GM19238 (cell line): ENCODE results near the gene PEX26.
"Not testable (repeated sequence)": the region's sequence is repeated elsewhere in the genome, so short reads cannot be mapped to it uniquely, and the experiment has no call there.

ENCODE experiments used
- DNase-seq: peaks from one replicate; pipeline ENCODE4 v3.0.0; 2011; ENCODE audit warnings: low spot score; ENCODE audit not compliant: insufficient read length

PEX26 gene

GRCh38 chr22:18071307-18071967 lies 6.4 kb upstream of the PEX26 start:
- not testable (repeated sequence) for DNase-seq

- no peak for DNase-seq
These were observed 5.9 kb upstream of the PEX26 start for GRCh38 chr22:18071968-18072310.

- DNase-seq = no peak
These were observed 4.3 kb upstream of the PEX26 start for GRCh38 chr22:18073467-18073866.

DNA sequence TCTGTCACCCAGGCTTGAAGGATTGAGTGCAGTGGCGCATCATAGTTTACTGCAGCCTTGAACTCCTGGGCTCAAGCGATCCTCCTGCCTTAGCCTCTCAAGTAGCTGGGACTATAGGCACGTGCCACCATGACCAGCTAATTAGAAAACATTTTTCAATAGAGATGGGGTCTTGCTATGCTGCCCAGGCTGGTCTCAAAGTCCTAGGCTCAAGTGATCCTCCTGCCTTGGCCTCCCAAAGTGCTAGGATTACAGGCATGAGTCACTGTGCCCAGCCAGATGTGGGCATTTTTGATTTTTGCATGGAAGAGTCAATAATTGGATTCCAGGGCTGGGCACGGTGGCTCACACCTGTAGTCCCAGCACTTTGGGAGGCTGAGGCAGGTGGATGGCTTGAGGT lies 3.9 kb upstream of the PEX26 start:
- not testable (repeated sequence) for DNase-seq

- no peak for DNase-seq
These were observed 2.6 kb upstream of the PEX26 start for GRCh38 chr22:18075101-18075719.

DNA sequence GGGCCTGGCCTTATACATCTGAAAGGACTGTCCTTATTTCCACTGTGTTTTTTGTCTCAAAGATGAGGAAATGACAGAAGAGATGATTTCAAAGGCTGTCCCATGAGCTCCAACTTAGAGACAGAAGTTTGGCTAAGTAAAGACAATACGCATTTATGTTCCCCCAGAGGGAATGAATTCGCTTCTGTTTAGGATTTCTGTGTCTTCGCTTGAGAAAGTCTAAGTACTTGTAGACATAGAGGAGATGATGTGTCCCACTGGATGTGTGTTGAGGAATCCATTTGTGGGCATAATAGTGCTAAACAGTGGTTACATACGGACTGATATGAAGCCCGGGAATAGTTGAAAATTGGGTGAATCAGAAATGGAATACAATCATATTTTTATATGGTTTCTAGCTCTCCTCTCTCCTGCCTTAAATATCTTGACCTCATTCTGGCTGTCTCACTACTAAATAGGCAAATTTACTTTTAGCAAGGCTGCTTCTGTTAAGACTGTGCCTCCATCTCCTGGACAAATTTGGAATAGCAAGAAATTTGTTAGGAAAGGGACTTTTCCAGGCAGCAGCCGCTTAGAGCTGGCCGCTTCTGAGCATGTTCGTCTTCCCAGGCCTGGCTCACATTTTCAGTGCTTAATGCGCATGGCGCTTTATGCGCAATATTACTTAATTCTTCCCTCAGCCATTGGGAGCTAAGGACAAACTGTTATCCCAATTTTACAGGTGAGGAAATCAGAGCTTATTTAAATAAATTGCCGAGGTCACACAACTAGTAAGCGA lies 1.9 kb upstream of the PEX26 start:
- no peak for DNase-seq

DNA sequence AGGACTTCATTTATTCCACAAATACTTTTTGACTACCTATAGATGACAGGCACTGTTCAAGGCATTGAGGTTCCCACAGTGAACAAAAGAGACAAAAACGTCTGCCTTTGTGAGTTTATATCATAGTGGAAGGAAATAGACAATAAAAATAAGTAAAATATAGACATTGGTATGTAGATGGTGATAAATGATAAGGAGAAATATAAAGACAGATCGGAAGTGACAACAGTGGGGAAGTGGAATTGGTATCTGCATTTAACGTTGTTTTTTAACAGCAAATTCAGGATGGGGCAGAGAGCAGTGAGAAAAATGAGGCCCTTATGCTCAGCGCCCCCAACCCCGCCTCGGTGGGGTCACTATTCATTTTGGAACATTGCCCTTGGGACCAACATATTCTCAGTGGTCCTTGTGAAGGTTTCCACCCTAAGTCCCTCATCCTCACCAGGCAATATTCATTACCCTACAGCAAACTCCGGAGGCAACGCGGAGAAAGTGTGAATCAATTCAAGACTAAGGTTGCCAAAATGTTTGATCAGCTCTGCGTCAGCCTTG lies 627 bp upstream of the PEX26 start:
- DNase-seq = no peak

DNA sequence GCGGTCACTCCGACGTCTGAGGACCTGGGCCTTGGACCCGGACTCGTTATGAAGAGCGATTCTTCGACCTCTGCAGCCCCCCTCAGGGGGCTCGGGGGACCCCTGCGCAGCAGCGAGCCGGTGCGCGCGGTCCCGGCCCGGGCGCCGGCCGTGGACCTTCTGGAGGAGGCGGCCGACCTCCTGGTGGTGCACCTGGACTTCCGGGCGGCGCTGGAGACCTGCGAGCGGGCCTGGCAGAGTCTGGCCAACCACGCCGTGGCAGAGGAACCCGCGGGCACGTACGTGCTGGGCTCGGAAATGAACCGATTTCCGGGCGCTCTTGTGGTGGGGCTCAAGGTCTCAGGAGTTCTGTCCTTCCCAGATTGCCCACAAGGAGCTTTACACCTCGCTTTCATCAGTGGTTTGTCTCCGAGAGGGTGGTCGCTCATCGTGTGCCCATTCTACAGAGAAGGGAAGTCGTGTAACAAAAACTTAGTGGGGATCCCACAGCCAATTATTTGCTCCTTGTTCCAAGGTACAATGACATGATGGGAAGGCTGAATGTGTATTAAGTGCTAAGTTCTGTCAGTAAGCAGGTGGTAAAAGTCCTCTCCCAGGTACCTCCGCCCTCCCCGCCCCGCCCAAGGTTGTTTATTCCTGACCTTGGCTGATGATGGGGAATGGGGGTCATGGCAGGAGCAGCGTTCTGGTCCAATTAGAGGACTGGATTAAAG lies 695 bp downstream of the PEX26 start:
- DNase-seq = no peak

- DNase-seq = no peak
These were observed 2.0 kb downstream of the PEX26 start for GRCh38 chr22:18079706-18080233.

GRCh38 chr22:18081416-18081815 lies 3.6 kb downstream of the PEX26 start:
- DNase-seq = no peak

DNA sequence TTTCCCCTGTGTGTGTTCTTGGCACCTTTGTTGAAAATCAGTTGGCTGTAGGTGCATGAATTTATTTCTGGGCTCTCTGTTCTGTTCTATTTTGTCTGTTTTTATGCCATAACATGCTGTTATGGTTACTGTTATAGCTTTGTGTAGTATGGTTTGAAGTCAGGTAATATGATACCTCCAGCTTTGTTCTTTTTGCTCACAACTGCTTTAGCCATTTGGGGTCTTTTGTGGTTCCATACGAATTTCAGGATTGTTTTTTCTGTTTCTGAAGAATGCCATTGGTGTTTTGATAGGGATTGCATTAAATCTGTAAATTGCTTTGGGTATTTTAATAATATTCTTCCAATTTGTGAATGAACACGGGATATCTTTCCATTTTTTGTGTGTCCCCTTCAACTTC lies 4.7 kb downstream of the PEX26 start:
- no peak for DNase-seq

DNA sequence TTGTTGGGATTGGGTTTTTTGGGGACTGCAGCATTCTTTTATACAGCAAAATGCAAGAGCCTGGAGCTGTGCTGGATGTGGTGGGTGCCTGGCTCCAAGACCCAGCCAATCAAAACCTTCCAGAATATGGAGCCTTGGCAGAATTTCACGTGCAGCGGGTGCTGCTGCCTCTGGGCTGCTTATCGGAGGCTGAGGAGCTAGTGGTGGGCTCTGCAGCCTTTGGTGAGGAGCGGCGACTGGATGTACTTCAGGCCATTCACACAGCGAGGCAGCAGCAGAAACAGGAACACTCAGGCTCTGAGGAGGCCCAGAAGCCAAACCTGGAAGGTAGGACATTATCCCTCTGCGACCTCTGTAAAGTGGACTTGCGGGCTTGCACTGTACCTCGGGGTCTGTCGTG lies 5.6 kb downstream of the PEX26 start:
- no peak for DNase-seq

- DNase-seq = no peak
These were observed 7.4 kb downstream of the PEX26 start for GRCh38 chr22:18085188-18085587.

DNA sequence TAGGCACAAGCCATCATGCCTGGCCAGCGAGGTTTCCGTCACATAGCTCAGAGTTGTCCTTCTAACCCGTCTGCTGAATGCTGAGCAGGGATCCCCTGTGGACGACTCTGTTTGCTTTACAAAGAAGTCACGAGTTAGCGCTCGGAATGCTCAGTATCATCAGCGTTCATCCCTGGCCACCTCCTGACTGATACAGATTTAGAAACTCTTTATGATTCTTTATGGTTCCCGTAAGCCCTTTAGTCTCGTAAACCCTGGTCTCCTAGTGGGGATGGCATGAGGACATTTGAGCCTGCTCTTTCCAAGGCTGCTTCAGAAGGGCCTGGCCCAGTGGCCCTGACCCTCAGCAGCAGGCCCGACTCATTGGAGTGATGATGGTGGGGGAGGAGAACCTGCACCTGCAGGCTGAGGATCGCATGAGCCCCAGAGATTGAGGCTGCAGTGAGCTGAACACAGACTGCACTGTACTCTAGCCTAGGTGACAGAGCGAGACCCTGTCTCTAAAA lies 9.6 kb downstream of the PEX26 start:
- DNase-seq = no peak

DNA sequence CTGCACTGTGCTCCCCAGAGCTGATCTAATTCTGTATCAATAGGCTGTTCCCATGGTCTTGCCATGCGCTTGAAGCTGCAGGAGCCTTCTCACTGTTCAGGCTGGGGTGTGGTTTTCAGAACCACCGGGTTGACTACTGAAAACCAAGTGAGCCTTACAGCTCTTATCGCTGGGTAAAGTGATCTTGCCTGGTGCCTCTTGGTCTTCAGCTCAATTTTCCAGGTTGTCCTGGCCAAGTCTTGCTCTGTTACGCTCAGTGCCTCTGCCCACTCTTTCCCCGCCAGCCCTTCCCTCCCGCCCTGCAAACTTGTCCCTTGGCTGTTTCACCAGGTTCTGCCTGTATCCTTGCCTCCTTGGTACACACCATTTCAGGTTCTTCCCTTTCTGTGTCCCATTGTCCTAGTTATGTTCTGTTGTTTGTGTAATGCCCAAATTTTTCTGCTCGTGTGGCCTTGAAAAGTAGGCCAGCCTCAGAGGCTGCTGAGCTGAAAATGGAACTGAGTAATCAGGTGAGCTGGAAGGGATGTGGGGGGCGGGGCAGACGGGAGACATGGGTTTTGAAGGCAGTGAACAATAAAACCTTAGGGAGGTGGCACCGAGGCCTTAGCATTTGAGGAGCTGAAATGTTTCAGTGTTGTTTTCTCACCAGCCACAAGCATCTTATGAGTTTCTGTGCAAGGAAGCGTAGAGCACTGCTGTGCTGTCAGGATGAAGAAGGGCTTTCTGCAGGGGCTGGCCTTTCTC lies 11.2 kb downstream of the PEX26 start:
- no peak for DNase-seq

DNA sequence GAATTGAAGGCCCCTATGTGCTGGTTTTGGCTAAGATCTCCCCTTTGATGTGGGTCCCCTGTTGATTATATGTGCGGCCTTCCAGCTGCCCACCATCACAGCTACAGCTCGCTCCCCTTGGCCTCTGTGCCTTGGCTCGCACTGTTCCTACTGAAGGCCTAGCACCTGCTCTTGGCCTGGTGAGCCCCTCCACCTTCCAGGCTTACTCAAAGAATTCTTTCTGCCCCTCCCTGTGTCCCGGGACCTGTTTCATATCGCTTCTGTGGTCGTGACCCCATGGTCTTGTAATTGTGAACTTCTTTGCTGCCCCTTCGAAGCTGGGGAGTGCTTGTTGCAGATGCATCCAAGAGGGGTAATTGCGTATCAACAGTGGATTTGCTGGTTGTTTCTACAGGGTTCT lies 12.5 kb downstream of the PEX26 start:
- DNase-seq = no peak

DNA sequence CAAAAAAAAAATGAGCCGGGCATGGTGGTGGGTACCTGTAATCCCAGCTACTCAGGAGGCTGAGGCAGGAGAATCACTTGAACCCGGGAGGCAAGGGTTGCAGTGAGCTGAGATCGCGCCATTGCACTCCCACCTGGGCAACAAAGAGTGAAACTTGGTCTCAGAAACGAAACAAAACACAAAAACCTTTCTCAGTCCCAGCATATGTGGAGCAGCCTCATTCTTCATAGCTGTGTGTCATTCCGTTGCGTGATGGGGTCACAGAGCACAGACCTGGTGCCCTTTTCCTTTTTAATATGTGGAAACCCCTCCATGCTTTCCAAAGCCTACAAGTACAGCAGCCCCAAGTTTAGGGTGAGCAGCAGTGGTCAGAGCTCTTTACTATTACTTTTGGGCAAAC lies 13.7 kb downstream of the PEX26 start:
- no peak for DNase-seq

DNA sequence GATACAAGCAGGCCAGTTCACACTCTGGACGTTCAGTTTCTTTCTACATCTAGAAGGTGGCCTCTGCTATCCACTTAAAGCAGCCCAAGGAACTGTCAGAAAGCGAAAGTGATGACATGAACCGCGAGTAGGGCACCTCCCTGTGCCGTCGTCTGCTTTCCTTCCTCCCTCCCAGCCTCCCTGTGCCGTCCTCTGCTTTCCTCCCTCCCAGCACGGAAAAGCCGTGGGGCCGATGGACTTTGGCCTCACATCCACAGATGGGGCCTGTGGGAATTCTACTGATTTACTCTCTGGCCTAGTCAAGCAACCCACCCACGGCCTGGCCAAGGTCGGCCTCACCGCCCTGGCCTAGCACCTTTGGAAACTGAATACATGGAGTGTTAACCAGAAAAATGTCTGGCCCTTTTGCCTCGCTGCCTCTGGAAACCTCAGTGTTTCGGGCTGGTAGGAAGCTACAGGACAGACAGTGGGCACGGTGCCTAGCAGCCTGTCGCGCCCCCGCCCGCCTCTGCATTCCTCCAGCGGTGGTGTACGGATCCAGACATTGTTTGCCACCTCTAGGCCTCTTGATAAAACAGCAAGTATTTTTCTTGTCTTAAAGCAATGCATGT lies 14.2 kb downstream of the PEX26 start:
- DNase-seq = no peak

- no peak for DNase-seq
These were observed 15.9 kb downstream of the PEX26 start for GRCh38 chr22:18093661-18094060.

- no peak for DNase-seq
These were observed 17.5 kb downstream of the PEX26 start for GRCh38 chr22:18095101-18095805.
